Measurements from ENCODE around the gene PTCD1.

The PTCD1 gene

GRCh38 chr7:99408379-99409191 lies 30.0 kb downstream of the PTCD1 start, which contains the start of the genes BUD31 and PDAP1:
Gene BUD31 (plus strand): TSS chr7:99408969. CDS start chr7:99411093, 2,124 bp downstream.
Gene PDAP1 (minus strand): TSS chr7:99408597. CDS start chr7:99408548, 49 bp downstream.
- peak; percentile 96 for DNase-seq (ENCODE audit: low spot score)

GRCh38 chr7:99407872-99408378 lies 30.7 kb downstream of the PTCD1 start:
- peak; percentile 90 for DNase-seq (ENCODE audit: low spot score)

- DNase-seq (ENCODE audit: low spot score), result no peak
Observed at GRCh38 chr7:99406557-99406956, 32.0 kb downstream of the PTCD1 start.

DNA sequence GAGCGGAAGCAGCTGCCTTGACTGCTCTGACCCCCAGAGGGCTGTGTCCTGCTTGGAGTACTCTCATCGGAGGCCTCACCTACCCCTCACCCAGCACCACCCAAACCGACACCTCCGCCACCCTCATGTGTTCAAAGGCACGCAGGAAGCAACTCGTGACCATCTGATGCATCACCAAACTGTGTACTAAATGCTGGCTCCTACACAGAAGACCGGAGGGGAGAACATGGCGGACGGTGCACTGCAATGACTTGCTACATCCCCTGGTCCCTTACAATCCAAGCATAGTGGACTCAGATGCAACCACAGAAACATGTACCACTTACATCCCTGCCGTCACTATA lies 33.6 kb downstream of the PTCD1 start:
- DNase-seq (ENCODE audit: low spot score), result no peak

DNA sequence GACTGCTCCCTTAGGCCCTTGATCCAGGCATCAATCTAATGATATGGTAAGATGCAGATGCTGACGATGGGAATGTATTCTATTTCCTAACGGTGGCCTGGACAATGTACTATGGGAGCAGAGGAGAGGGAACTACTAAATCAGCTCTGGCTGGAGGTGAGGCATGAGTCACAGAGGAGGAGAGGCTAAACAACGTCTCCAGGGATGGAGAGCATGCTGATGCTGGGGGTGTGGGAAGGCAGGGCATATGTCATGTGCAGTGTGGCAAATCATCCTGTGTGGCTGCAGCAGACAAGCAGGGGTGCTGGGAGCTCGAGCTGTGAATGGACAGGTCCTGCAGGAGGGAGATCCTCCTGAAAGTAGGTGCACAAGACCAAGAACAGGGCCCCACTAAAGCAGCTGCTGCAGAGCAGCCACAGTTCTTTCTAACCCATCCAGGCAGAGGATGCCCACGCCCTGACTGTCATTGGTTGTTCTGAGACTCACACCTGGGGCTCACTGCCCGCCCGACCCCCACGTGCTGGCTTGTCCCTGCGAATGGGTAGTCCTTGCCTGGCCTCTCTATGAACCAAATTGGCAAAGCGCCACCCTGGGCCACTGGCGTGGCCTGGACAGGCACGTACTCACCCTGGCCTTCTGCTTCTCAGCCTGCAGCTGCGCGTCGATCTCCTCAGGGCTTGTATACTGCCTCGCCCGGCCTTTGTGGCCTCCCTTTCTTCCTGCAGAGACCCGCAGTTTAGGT lies 34.2 kb downstream of the PTCD1 start:
- DNase-seq (ENCODE audit: low spot score), result no peak

GRCh38 chr7:99403764-99404163 lies 34.8 kb downstream of the PTCD1 start:
- DNase-seq (ENCODE audit: low spot score), result no peak

- DNase-seq (ENCODE audit: low spot score), result no peak
Observed at GRCh38 chr7:99402854-99403253, 35.7 kb downstream of the PTCD1 start.

DNA sequence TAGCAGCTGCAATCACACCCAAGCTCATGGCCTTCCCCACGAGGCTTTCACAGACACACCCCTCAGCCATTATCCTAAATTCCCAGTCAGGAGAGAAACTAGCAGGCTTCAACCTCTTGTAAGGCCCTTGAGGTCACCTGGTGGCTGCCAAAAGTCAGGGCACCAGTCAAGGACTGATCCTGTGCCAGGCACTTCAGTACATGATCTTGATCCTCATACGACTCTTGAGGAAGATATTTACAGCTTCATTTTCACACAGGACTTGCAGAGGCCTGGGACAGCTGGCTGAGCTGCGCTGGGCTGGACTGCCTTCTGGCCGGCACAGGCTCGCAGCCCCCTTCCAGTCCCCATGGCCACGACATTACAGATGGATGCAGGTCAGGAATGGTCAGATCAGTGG lies 39.0 kb downstream of the PTCD1 start:
- no peak for DNase-seq (ENCODE audit: low spot score)

- DNase-seq (ENCODE audit: low spot score), result no peak
Observed at GRCh38 chr7:99398891-99399445, 39.6 kb downstream of the PTCD1 start.

- no peak for DNase-seq (ENCODE audit: low spot score)
Observed at GRCh38 chr7:99397297-99397983, 41.2 kb downstream of the PTCD1 start.

DNA sequence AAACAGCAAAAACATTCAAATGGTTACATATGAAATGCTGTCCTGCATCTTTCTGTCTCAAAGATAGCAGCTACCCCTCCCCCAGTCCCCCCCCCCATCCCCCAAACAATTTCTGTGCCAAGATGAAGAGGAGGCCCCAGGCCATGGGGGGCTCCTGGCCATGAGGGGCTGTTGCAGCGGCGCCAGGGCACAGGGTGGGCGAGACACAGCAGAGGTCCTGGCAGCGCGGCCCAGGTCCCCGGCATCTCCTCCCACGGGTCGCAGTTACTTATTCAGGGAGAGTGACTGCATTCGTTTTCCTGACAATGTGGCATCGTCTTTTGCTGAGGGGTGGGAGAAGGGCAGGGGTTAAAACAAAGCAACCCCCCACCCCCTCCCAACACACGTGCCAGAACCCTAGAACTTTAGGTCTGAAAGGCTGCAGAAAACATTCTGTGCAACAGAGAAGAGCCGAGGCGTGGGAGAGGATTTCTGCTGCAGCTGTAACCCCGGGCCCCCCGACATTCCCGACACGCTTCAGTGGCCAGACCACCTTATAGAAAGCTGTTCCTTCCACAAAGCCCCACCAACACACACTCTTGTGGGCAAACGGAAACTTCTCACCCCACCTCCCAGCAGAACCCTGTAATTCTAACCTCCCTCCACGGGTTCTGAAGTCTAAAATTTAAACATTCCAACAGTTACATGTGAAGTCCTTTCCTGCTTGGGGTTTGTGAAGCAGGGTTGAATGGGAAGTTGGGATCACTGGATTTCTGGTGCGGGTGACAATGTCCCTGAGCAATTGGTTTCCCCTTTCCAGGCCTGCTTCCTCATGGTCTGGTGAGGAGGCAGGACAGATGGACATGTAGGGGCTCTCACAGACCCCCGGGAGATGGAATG lies 41.9 kb downstream of the PTCD1 start:
- DNase-seq (ENCODE audit: low spot score), result no peak

GRCh38 chr7:99395616-99396327 lies 42.8 kb downstream of the PTCD1 start:
- DNase-seq (ENCODE audit: low spot score), result no peak

GRCh38 chr7:99394188-99394502 lies 44.5 kb downstream of the PTCD1 start:
- DNase-seq (ENCODE audit: low spot score), result no peak

DNA sequence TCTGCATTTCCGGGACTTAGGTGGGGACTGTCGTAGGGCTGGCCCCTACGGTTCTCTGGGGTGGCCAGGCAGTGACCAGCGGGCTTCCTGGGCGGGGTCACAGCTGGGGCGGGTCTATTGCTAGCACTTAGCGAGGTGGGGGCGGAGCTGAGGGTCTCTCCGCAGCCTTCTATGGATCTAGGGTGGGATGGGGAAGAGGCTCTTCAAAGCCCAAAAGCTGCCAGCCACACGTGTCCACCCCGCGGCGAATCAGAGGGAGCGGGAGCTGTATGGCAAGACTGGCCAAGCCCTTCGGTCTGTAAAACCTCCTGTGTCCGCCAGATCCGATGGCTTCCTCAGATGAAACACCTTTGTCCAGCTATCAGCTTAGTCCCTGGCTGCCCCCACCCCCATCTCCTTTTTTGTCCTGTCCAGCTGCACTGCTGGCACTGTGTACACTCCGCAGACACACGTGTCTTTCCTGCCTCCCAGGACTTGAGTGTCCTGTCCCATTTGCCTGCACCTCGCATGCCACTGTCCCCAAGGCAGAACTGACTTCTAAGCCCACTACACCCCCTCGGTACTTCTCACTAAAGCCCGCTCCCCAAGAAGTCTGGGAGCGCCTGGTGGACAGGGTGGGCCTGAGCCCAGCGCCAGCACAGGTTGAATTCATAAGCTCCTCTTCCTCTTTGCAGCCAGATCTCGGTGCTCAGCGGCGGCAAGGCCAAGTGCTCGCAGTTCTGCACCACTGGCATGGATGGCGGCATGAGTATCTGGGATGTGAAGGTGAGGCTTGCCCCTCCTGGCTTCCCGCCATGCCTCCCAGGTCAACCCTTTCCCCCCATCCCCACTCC lies 45.0 kb downstream of the PTCD1 start:
- no peak for DNase-seq (ENCODE audit: low spot score)

- DNase-seq (ENCODE audit: low spot score), result peak; percentile 65
Observed at GRCh38 chr7:99392659-99393354, 45.8 kb downstream of the PTCD1 start.

DNA sequence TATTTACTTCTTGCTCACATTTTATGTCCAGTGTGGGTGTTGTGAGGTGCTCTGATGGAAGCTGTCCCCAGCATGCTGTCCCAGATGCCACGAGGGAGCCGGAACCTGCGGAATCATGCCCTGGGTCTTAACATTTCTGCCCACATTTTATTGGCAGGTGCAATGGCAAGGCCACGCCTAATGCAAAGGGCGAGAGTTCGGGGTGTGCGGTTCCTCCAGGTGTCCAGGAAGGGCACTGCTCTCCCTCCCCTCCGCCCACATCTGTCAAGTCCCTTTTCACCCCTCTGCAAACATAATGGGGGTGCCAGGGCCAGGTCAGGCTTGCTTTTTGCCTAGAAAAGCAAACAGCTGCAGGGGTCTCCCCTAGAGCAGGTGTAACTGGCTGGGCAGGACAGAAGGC lies 46.6 kb downstream of the PTCD1 start:
- DNase-seq (ENCODE audit: low spot score), result no peak

DNA sequence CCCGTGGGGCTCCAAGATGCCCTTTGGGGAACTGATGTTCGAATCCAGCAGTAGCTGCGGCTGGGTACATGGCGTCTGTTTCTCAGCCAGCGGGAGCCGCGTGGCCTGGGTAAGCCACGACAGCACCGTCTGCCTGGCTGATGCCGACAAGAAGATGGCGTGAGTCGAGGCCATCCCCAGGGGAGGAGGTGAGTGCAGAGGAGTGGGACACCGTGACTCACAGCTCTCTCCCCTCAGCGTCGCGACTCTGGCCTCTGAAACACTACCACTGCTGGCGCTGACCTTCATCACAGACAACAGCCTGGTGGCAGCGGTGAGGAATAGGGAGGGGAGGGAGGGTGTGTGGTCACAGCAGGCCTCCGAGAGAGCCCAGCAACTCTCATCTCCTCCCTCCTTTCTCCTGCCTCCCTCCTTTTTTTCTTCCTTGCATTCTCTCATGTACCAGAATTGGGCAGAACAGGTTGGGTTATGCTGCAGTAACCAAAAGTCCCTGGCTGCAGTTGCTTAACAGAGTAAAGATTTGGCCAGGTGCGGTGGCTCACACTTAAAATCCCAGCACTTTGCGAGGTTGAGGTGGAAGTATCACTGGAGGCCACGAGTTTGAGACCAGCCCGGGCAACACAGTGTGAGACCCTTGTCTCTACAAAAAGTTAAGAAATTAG lies 47.5 kb downstream of the PTCD1 start:
- no peak for DNase-seq (ENCODE audit: low spot score)

- DNase-seq (ENCODE audit: low spot score), result no peak
Observed at GRCh38 chr7:99389772-99390171, 48.8 kb downstream of the PTCD1 start.

- no peak for DNase-seq (ENCODE audit: low spot score)
Observed at GRCh38 chr7:99387912-99388311, 50.7 kb downstream of the PTCD1 start.

All from AG08396 (cell line).